ENCODE results near the gene SLC26A8. TPM values are rescaled to one million over a fixed set of nuclear protein-coding genes. Genes with fewer than 3 reads are reported as not detected.

Gene SLC26A8
- total and polyA plus RNA-seq, 4 donors, result 0.03 to 0.33 (median 0.18) TPM

DNA sequence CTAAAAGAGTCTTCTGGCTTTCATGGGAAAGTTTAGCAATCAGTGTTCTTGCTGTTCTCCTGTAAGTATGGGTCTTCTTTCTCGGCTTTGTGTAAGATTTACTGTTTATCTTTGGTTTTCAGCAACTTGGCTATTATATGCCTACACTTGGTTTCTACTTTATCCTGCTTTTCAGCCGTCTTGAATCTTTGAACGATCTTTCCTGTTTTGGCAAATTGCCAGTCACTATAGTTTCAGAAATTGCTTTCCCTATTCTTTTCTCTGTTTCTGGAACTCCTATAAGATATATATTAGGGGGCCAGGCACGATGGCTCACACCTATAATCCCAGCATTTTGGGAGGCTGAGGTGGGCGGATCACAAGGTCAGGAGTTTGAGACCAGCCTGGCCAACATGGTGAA is 89.0 kb downstream of the SLC26A8 start:
- no peak overlapping the region for H3K27ac ChIP-seq (ENCODE audit: low read depth in 1 of 2, low read length in 2 of 2)
- no peaks in the 10 kb centered on the region for H3K9me3 ChIP-seq (ENCODE audit: control insufficient read depth in 4 of 4, low read length in 3 of 4)
- no peak for DNase-seq (ENCODE audit: low spot score)
- no peak overlapping the region for H3K9ac ChIP-seq (ENCODE audit: low read depth in 1 of 2, low read length in 2 of 2)
- 68% methylated on average over 5 of the region's 5 CpGs for WGBS
- no peaks in the 10 kb centered on the region for H3K36me3 ChIP-seq (ENCODE audit: control insufficient read depth in 4 of 4, insufficient read depth in 3 of 4, low read depth in 1 of 4, low read length in 3 of 4)
- H3K4me1 ChIP-seq (ENCODE audit: control insufficient read depth in 4 of 4, insufficient read depth in 4 of 4, low read length in 3 of 4), result no peaks in the 10 kb centered on the region
- H3K27me3 ChIP-seq (ENCODE audit: control insufficient read depth in 4 of 4, insufficient read depth in 4 of 4, low read length in 3 of 4), result no peaks in the 10 kb centered on the region
- TF ChIP-seq, protein P1, sequence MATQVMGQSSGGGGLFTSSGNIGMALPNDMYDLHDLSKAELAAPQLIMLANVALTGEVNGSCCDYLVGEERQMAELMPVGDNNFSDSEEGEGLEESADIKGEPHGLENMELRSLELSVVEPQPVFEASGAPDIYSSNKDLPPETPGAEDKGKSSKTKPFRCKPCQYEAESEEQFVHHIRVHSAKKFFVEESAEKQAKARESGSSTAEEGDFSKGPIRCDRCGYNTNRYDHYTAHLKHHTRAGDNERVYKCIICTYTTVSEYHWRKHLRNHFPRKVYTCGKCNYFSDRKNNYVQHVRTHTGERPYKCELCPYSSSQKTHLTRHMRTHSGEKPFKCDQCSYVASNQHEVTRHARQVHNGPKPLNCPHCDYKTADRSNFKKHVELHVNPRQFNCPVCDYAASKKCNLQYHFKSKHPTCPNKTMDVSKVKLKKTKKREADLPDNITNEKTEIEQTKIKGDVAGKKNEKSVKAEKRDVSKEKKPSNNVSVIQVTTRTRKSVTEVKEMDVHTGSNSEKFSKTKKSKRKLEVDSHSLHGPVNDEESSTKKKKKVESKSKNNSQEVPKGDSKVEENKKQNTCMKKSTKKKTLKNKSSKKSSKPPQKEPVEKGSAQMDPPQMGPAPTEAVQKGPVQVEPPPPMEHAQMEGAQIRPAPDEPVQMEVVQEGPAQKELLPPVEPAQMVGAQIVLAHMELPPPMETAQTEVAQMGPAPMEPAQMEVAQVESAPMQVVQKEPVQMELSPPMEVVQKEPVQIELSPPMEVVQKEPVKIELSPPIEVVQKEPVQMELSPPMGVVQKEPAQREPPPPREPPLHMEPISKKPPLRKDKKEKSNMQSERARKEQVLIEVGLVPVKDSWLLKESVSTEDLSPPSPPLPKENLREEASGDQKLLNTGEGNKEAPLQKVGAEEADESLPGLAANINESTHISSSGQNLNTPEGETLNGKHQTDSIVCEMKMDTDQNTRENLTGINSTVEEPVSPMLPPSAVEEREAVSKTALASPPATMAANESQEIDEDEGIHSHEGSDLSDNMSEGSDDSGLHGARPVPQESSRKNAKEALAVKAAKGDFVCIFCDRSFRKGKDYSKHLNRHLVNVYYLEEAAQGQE (IDR thresholded peaks at IDR 0.05), result no peak
- TF ChIP-seq JUND (IDR thresholded peaks at IDR 0.05), result no peak
- TF ChIP-seq SP1 (IDR thresholded peaks at IDR 0.05), result no peak
- TF ChIP-seq, protein P2, sequence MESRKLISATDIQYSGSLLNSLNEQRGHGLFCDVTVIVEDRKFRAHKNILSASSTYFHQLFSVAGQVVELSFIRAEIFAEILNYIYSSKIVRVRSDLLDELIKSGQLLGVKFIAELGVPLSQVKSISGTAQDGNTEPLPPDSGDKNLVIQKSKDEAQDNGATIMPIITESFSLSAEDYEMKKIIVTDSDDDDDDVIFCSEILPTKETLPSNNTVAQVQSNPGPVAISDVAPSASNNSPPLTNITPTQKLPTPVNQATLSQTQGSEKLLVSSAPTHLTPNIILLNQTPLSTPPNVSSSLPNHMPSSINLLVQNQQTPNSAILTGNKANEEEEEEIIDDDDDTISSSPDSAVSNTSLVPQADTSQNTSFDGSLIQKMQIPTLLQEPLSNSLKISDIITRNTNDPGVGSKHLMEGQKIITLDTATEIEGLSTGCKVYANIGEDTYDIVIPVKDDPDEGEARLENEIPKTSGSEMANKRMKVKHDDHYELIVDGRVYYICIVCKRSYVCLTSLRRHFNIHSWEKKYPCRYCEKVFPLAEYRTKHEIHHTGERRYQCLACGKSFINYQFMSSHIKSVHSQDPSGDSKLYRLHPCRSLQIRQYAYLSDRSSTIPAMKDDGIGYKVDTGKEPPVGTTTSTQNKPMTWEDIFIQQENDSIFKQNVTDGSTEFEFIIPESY (IDR thresholded peaks at IDR 0.05), result no peak
- no peak for TF ChIP-seq TAF1 (conservative IDR thresholded peaks at IDR 0.05)
- TF ChIP-seq, protein P3, sequence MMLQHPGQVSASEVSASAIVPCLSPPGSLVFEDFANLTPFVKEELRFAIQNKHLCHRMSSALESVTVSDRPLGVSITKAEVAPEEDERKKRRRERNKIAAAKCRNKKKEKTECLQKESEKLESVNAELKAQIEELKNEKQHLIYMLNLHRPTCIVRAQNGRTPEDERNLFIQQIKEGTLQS (IDR thresholded peaks at IDR 0.05), result no peak
- TF ChIP-seq, protein P4, sequence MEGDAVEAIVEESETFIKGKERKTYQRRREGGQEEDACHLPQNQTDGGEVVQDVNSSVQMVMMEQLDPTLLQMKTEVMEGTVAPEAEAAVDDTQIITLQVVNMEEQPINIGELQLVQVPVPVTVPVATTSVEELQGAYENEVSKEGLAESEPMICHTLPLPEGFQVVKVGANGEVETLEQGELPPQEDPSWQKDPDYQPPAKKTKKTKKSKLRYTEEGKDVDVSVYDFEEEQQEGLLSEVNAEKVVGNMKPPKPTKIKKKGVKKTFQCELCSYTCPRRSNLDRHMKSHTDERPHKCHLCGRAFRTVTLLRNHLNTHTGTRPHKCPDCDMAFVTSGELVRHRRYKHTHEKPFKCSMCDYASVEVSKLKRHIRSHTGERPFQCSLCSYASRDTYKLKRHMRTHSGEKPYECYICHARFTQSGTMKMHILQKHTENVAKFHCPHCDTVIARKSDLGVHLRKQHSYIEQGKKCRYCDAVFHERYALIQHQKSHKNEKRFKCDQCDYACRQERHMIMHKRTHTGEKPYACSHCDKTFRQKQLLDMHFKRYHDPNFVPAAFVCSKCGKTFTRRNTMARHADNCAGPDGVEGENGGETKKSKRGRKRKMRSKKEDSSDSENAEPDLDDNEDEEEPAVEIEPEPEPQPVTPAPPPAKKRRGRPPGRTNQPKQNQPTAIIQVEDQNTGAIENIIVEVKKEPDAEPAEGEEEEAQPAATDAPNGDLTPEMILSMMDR (IDR thresholded peaks at IDR 0.05; ENCODE audit: low read depth, low read length, missing input control), result no peak
- TF ChIP-seq, protein P5, sequence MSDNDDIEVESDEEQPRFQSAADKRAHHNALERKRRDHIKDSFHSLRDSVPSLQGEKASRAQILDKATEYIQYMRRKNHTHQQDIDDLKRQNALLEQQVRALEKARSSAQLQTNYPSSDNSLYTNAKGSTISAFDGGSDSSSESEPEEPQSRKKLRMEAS (IDR thresholded peaks at IDR 0.05), result no peak
- TF ChIP-seq RXRA (IDR thresholded peaks at IDR 0.05), result no peak
- no peak for TF ChIP-seq HNF4G (IDR thresholded peaks at IDR 0.05)
- TF ChIP-seq FOXA2 (IDR thresholded peaks at IDR 0.05), result no peak
- TF ChIP-seq EGR1 (IDR thresholded peaks at IDR 0.05; ENCODE audit: low read depth in 2 of 2), result no peak
- TF ChIP-seq GABPA (IDR thresholded peaks at IDR 0.05 in 1 of 2, conservative IDR thresholded peaks at IDR 0.05 in 1 of 2), result no peak
- TF ChIP-seq HNF4A (conservative IDR thresholded peaks at IDR 0.05), result no peak
- no peak for TF ChIP-seq YY1 (IDR thresholded peaks at IDR 0.05)
- TF ChIP-seq FOXA1 (IDR thresholded peaks at IDR 0.05), result no peak
- TF ChIP-seq NR2F2 (IDR thresholded peaks at IDR 0.05), result no peak
- TF ChIP-seq RAD21 (IDR thresholded peaks at IDR 0.05), result no peak
- no peak overlapping the region for H3K4me3 ChIP-seq (ENCODE audit: low read depth in 1 of 3, low read length in 3 of 3)

All from liver (tissue), 9 donors.